Measurements from ENCODE around the gene DRC1.

The DRC1 gene

DNA sequence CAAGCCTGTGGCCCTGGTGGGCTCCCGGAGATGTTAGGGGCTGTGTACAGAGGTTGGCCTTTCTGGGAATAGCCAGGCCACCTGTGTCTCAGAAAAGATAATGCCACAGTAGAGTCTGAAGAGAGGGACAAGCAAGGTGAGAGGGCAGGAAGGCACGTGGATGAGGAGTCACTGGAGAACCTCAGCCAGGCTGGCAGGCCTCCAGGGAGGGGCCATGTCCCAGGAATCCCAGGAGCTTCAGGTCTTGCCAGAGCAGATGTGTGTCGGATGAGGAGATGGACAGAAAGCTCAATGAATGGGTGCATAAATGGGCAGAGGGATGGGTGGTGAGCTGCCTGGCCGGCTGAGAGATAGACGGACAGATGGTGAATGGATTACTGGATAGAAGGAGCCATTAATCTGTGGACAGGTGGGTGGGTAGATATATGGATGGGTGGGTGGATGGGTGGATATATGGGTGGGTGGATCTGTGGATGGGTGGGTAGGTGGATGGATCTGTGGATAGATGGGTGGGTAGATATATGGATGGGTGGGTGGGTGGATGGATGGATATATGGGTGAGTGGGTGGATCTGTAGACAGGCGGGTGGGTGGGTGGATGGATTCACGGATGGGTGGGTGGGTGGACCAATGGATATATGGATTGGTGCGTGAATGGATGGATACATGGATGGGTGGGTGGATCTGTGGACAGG, 84.2 kb downstream of the DRC1 start:
- Histone ChIP-seq H3K4me3 (replicated peaks; ENCODE audit: insufficient read depth, low read length) (no peak overlapping the region), H3K27ac (replicated peaks) (no peak overlapping the region), H3K27me3 (ENCODE audit: insufficient read depth, poor library complexity, severe bottlenecking) (no peaks in the 10 kb centered on the region)
- DNase-seq (ENCODE audit: low read depth in 1 of 2, low spot score in 1 of 2): no peak
- TF ChIP-seq POLR2AphosphoS5 (IDR thresholded peaks at IDR 0.05; ENCODE audit: low read depth) (no peak), SPI1 (IDR thresholded peaks at IDR 0.05; ENCODE audit: borderline replicate concordance, low read depth) (no peak), GABPA (IDR thresholded peaks at IDR 0.05; ENCODE audit: low read depth) (no peak)
- TF ChIP-seq, protein P1, sequence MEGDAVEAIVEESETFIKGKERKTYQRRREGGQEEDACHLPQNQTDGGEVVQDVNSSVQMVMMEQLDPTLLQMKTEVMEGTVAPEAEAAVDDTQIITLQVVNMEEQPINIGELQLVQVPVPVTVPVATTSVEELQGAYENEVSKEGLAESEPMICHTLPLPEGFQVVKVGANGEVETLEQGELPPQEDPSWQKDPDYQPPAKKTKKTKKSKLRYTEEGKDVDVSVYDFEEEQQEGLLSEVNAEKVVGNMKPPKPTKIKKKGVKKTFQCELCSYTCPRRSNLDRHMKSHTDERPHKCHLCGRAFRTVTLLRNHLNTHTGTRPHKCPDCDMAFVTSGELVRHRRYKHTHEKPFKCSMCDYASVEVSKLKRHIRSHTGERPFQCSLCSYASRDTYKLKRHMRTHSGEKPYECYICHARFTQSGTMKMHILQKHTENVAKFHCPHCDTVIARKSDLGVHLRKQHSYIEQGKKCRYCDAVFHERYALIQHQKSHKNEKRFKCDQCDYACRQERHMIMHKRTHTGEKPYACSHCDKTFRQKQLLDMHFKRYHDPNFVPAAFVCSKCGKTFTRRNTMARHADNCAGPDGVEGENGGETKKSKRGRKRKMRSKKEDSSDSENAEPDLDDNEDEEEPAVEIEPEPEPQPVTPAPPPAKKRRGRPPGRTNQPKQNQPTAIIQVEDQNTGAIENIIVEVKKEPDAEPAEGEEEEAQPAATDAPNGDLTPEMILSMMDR (IDR thresholded peaks at IDR 0.05; ENCODE audit: insufficient read depth, low read length): no peak
- TF ChIP-seq, protein P2, sequence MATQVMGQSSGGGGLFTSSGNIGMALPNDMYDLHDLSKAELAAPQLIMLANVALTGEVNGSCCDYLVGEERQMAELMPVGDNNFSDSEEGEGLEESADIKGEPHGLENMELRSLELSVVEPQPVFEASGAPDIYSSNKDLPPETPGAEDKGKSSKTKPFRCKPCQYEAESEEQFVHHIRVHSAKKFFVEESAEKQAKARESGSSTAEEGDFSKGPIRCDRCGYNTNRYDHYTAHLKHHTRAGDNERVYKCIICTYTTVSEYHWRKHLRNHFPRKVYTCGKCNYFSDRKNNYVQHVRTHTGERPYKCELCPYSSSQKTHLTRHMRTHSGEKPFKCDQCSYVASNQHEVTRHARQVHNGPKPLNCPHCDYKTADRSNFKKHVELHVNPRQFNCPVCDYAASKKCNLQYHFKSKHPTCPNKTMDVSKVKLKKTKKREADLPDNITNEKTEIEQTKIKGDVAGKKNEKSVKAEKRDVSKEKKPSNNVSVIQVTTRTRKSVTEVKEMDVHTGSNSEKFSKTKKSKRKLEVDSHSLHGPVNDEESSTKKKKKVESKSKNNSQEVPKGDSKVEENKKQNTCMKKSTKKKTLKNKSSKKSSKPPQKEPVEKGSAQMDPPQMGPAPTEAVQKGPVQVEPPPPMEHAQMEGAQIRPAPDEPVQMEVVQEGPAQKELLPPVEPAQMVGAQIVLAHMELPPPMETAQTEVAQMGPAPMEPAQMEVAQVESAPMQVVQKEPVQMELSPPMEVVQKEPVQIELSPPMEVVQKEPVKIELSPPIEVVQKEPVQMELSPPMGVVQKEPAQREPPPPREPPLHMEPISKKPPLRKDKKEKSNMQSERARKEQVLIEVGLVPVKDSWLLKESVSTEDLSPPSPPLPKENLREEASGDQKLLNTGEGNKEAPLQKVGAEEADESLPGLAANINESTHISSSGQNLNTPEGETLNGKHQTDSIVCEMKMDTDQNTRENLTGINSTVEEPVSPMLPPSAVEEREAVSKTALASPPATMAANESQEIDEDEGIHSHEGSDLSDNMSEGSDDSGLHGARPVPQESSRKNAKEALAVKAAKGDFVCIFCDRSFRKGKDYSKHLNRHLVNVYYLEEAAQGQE (IDR thresholded peaks at IDR 0.05; ENCODE audit: insufficient replicate concordance, low read depth): no peak

DNA sequence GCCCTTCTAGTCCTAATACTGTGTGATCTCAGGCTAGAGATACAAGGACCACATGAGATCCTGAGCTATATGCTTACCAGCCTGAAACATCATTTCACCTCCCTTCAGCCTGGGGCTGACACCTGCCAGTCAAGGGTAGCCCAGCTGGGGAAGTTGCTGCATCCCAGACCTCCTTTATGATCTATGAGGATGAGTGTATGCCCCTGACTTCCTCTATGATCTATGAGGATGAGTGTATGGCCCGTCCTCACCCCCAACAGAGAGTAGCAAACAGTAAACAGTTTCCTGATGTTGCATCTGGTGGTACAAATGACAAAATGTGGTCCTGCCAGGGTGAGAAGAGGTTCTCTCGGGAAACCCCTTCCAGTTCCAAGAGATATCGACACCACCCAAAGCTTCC, 85.1 kb downstream of the DRC1 start:
- DNase-seq (ENCODE audit: low read depth in 1 of 2, low spot score in 1 of 2): no peak
- TF ChIP-seq GABPA (IDR thresholded peaks at IDR 0.05; ENCODE audit: low read depth) (no peak), SPI1 (IDR thresholded peaks at IDR 0.05; ENCODE audit: borderline replicate concordance, low read depth) (no peak), POLR2AphosphoS5 (IDR thresholded peaks at IDR 0.05; ENCODE audit: low read depth) (no peak)
- TF ChIP-seq, protein P2 (IDR thresholded peaks at IDR 0.05; ENCODE audit: insufficient replicate concordance, low read depth): no peak
- TF ChIP-seq, protein P1 (IDR thresholded peaks at IDR 0.05; ENCODE audit: insufficient read depth, low read length): no peak
- H3K4me3 ChIP-seq (replicated peaks; ENCODE audit: insufficient read depth, low read length): no peak overlapping the region
- no peaks in the 10 kb centered on the region for H3K27me3 ChIP-seq (ENCODE audit: insufficient read depth, poor library complexity, severe bottlenecking)
- no peak overlapping the region for H3K27ac ChIP-seq (replicated peaks)

DNA sequence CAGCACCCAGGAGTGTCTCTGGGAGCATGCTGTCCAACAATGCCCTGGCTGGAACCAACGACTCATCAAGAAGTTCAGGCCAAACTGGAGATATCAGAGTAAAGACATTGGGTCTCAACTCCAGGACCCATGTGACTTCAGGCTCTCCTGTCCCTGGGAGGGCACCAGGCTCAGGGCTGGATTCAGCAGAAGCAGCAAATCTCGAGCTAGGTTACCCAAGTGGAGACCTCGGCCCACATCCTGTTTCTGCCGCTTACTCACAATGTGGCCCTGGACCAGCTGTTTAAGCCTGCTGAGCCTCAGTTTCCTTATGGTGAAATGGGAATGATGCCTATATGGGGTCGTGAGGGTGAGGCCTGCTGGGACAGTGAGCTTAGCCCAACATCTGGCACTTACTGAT, 85.5 kb downstream of the DRC1 start:
- TF ChIP-seq GABPA (IDR thresholded peaks at IDR 0.05; ENCODE audit: low read depth) (no peak), POLR2AphosphoS5 (IDR thresholded peaks at IDR 0.05; ENCODE audit: low read depth) (no peak), SPI1 (IDR thresholded peaks at IDR 0.05; ENCODE audit: borderline replicate concordance, low read depth) (no peak)
- TF ChIP-seq, protein P1 (IDR thresholded peaks at IDR 0.05; ENCODE audit: insufficient read depth, low read length): no peak
- TF ChIP-seq, protein P2 (IDR thresholded peaks at IDR 0.05; ENCODE audit: insufficient replicate concordance, low read depth): no peak
- no peak overlapping the region for H3K27ac ChIP-seq (replicated peaks)
- H3K4me3 ChIP-seq (replicated peaks; ENCODE audit: insufficient read depth, low read length): no peak overlapping the region
- H3K27me3 ChIP-seq (ENCODE audit: insufficient read depth, poor library complexity, severe bottlenecking): no peaks in the 10 kb centered on the region
- DNase-seq (ENCODE audit: low read depth in 1 of 2, low spot score in 1 of 2): no peak

Data from HL-60 (cell line).